Spleen (tissue), 11 donors: Measurements from ENCODE around the gene PCBP3. TPM values are rescaled to one million over a fixed set of nuclear protein-coding genes. Genes with fewer than 3 reads are reported as not detected.

Source experiments
- DNase-seq: peaks from one replicate; pipeline ENCODE4 v3.0.0-alpha.2; 2020
- H3K27ac ChIP-seq, 8 donors: fragments of 200-600 bp; sonication (generic) in 7 of 8; 1 replicate in 4 of 8; 2 replicates in 4 of 8; pipeline versions ENCODE4 v1.5.0 to v1.8.0; 2016 to 2021; ENCODE audit warnings: inconsistent platforms in 4 of 8, mild to moderate bottlenecking in 4 of 8, moderate library complexity in 1 of 8
- H3K27me3 ChIP-seq, 7 donors: fragments of 200-600 bp; sonication (generic) in 6 of 7; replicated peaks in 1 of 7; 1 replicate in 4 of 7; 2 replicates in 3 of 7; pipeline versions ENCODE4 v1.5.0 to v1.8.0; 2016 to 2021; ENCODE audit warnings: inconsistent platforms in 3 of 7, mild to moderate bottlenecking in 1 of 7
- H3K36me3 ChIP-seq, 6 donors: fragments of 200-600 bp; sonication (generic) in 5 of 6; 1 replicate in 4 of 6; 2 replicates in 2 of 6; pipeline versions ENCODE4 v1.5.0 to v1.8.0; 2016 to 2021; ENCODE audit warnings: inconsistent platforms in 2 of 6
- H3K4me1 ChIP-seq, 6 donors: fragments of 200-600 bp; sonication (generic) in 5 of 6; 1 replicate in 3 of 6; 2 replicates in 3 of 6; pipeline versions ENCODE4 v1.5.0 to v1.8.0; 2016 to 2021; ENCODE audit warnings: inconsistent platforms in 3 of 6
- H3K4me3 ChIP-seq, 8 donors: fragments of 200-600 bp; sonication (generic) in 7 of 8; 1 replicate in 4 of 8; 2 replicates in 4 of 8; pipeline versions ENCODE4 v1.5.0 to v1.8.0; 2016 to 2021; ENCODE audit warnings: inconsistent platforms in 4 of 8, mild to moderate bottlenecking in 4 of 8, moderate library complexity in 2 of 8
- H3K9me3 ChIP-seq, 8 donors: fragments of 200-600 bp; sonication (generic) in 7 of 8; 1 replicate in 4 of 8; 2 replicates in 4 of 8; pipeline versions ENCODE4 v1.5.0 to v1.8.0; 2016 to 2021; ENCODE audit warnings: inconsistent platforms in 4 of 8
- CTCF ChIP-seq, 11 experiments: fragments of 200-600 bp in 7 of 11; fragments of 450-650 bp in 4 of 11; sonication (generic) in 4 of 11; IDR thresholded peaks in 8 of 11; conservative IDR thresholded peaks in 3 of 11; 1 replicate in 7 of 11; 2 replicates in 4 of 11; pipeline versions ENCODE4 v1.4.0 to v1.8.0; 2016 to 2021; ENCODE audit warnings: antibody characterized with exemption in 11 of 11, inconsistent platforms in 4 of 11, mild to moderate bottlenecking in 1 of 11
- POLR2A ChIP-seq, 3 donors: fragments of 450-650 bp; IDR thresholded peaks; one replicate each; pipeline ENCODE4 v1.5.1; 2017; ENCODE audit warnings: antibody characterized with exemption in 3 of 3, mild to moderate bottlenecking in 1 of 3
- POLR2AphosphoS5 ChIP-seq, 3 donors: sonication (generic); formaldehyde crosslinking; IDR thresholded peaks; one replicate each; pipeline ENCODE4 v1.5.1; 2017; ENCODE audit warnings: antibody characterized with exemption in 3 of 3
- WGBS, 5 donors: extraction: QIAGEN DNeasy Blood & Tissue Kit in 3 of 5; methylation state at CpG; one replicate each; pipeline versions ENCODE4 v1.1.5 to v1.1.7; 2013 to 2018; 5-methylcytosine and 5-hydroxymethylcytosine counted together
- intact Hi-C: fragments of 100-400 bp; cut with DNase I; formaldehyde crosslinking; loops from one replicate; pipeline ENCODE4 v1.15.0; 2023; ENCODE audit warnings: low total_unique reads
- polyA plus RNA-seq, 3 donors: library from polyadenylated mRNA; stranded (reverse); fragments of 200-250 nt; gene quantifications; one replicate each; pipeline ENCODE4 v1.2.1, GENCODE V29; 2013
- total RNA-seq, 7 donors: library from RNA; depleted of rRNA in 3 of 7; stranded (reverse); fragments of >200 nt in 3 of 7; fragmentation: NEBNext Ultra II Directional in 4 of 7; extraction: Animal tissue kit (Norgen Biotek cat#: 25700) in 4 of 7; gene quantifications; one replicate each; pipeline versions ENCODE4 v1.1.0 to v1.2.1, GENCODE V29; 2016 to 2021
- donor health status: healthy with polysubstance abuse.
- donor health status: DM: no; HTN: no; CAD: no; lungs with moderate emphysema.
- donor health status: DM: no; HTN: no; CAD: no.
- donor health status: Bipolar disorder and iron deficiency.
- donor health status: healthy.
- donor health status: DM: no; HTN: no; CAD: no.
- donor health status: DM: yes; HTN: yes; CAD: no.

PCBP3 gene
- total and polyA plus RNA-seq, 10 donors, result 4.2 to 31.6 (median 15.2) TPM

- Histone ChIP-seq H3K27me3 (peaks cover 0 to 3% (median 0%) of the 10 kb centered on the region in 7 donors), H3K4me3 (no peak overlapping the region), H3K36me3 (no peaks in the 10 kb centered on the region), H3K4me1 (peaks cover 0 to 47% (median 28%) of the 10 kb centered on the region in 6 donors), H3K9me3 (no peaks in the 10 kb centered on the region), H3K27ac (peak overlapping the region in 1 of 8 donors; percentile 31)
- no peak for TF ChIP-seq POLR2A (IDR thresholded peaks at IDR 0.05)
- TF ChIP-seq POLR2AphosphoS5 (IDR thresholded peaks at IDR 0.05), result no peak
- TF ChIP-seq CTCF (IDR thresholded peaks at IDR 0.05 in 8 of 11, conservative IDR thresholded peaks at IDR 0.05 in 3 of 11), result no peak
- 62 to 82% (median 73%) methylated on average over 6 of the region's 6 CpGs for WGBS, 5 donors
- no peak for DNase-seq
- intact Hi-C loops, result no loop called here
Observed at GRCh38 chr21:45877171-45877438, 233.6 kb downstream of the PCBP3 start.

- intact Hi-C loops, result no loop called here
- H3K36me3 ChIP-seq, result no peaks in the 10 kb centered on the region
- no peaks in the 10 kb centered on the region for H3K9me3 ChIP-seq
- H3K4me1 ChIP-seq, result peaks cover 0 to 47% (median 28%) of the 10 kb centered on the region in 6 donors
- 53 to 72% (median 63%) methylated on average over 8 to 9 of the region's 9 CpGs for WGBS, 5 donors
- peak; percentile 64 for DNase-seq
- no peak overlapping the region for H3K4me3 ChIP-seq
- H3K27ac ChIP-seq, result no peak overlapping the region
- H3K27me3 ChIP-seq, result peaks cover 0 to 3% (median 0%) of the 10 kb centered on the region in 7 donors
- TF ChIP-seq POLR2A (IDR thresholded peaks at IDR 0.05), result no peak
- TF ChIP-seq CTCF (IDR thresholded peaks at IDR 0.05 in 8 of 11, conservative IDR thresholded peaks at IDR 0.05 in 3 of 11), result no peak
Observed at GRCh38 chr21:45877821-45878469, 234.4 kb downstream of the PCBP3 start.

- DNase-seq, result peak; percentile 90
- peak overlapping the region in 1 of 8 donors; percentile 3 for H3K4me3 ChIP-seq
- H3K36me3 ChIP-seq, result no peaks in the 10 kb centered on the region
- H3K4me1 ChIP-seq, result peaks cover 5 to 65% (median 39%) of the 10 kb centered on the region in 6 donors
- 41 to 55% (median 47%) methylated on average over 25 to 29 of the region's 29 CpGs for WGBS, 5 donors
- peaks cover 0 to 3% (median 0%) of the 10 kb centered on the region in 7 donors for H3K27me3 ChIP-seq
- no peaks in the 10 kb centered on the region for H3K9me3 ChIP-seq
- TF ChIP-seq POLR2AphosphoS5 (IDR thresholded peaks at IDR 0.05) (peak in 1 of 3 donors; percentile 13), POLR2A (IDR thresholded peaks at IDR 0.05) (no peak), CTCF (IDR thresholded peaks at IDR 0.05 in 8 of 11, conservative IDR thresholded peaks at IDR 0.05 in 3 of 11) (peak; percentile 31 to 85 (median 75))
- H3K27ac ChIP-seq, result peak overlapping the region in 5 of 8 donors; percentile 16 to 46 (median 37)
- intact Hi-C loops, result no loop called here
Observed at GRCh38 chr21:45880097-45881068, 236.9 kb downstream of the PCBP3 start.

- DNase-seq, result peak; percentile 21
- 83 to 90% (median 86%) methylated on average over 8 of the region's 8 CpGs for WGBS, 5 donors
- H3K4me1 ChIP-seq, result peaks cover 16 to 73% (median 49%) of the 10 kb centered on the region in 6 donors
- peaks cover 0 to 3% (median 0%) of the 10 kb centered on the region in 7 donors for H3K27me3 ChIP-seq
- no peak overlapping the region for H3K4me3 ChIP-seq
- intact Hi-C loops, result no loop called here
- no peaks in the 10 kb centered on the region for H3K36me3 ChIP-seq
- H3K27ac ChIP-seq, result no peak overlapping the region
- TF ChIP-seq POLR2A (IDR thresholded peaks at IDR 0.05), result no peak
- no peaks in the 10 kb centered on the region for H3K9me3 ChIP-seq
Observed at GRCh38 chr21:45882645-45883044, 239.1 kb downstream of the PCBP3 start.
